ENCODE results near the gene TNFAIP2. TPM values are rescaled to one million over a fixed set of nuclear protein-coding genes. Genes with fewer than 3 reads are reported as not detected.
"Not testable (repeated sequence)": the region's sequence is repeated elsewhere in the genome, so short reads cannot be mapped to it uniquely, and the experiment has no call there.

TNFAIP2 gene
- total RNA-seq, 1 experiment from 2014 or later, result 366 TPM

- H4K20me1 ChIP-seq (ENCODE audit: insufficient read depth), result no peaks in the 10 kb centered on the region
- H3K9me2 ChIP-seq (ENCODE audit: insufficient read depth), result no peaks in the 10 kb centered on the region
- no peaks in the 10 kb centered on the region for H3K27me3 ChIP-seq (ENCODE audit: insufficient read depth, low read depth)
- peak overlapping the region; percentile 88 for H3K4me2 ChIP-seq
- H3K36me3 ChIP-seq (ENCODE audit: low read depth), result no peaks in the 10 kb centered on the region
- DNase-seq, result peak in 1 of 2 experiments; percentile 44
- H3K9me3 ChIP-seq (ENCODE audit: insufficient read depth, low read depth), result no peaks in the 10 kb centered on the region
- H3K4me3 ChIP-seq, result no peak overlapping the region
- peak overlapping the region; percentile 90 for H3K27ac ChIP-seq
- H3K4me1 ChIP-seq (replicated peaks; ENCODE audit: insufficient read depth), result peaks cover 85% of the 10 kb centered on the region
- H3K79me2 ChIP-seq (ENCODE audit: low read depth), result no peaks in the 10 kb centered on the region
- ChIA-PET POLR2A (ENCODE audit: unreplicated experiment) (no interaction called here), CTCF (no interaction called here)
- TF ChIP-seq CTCF (conservative IDR thresholded peaks at IDR 0.05) (no peak), EZH2 (IDR thresholded peaks at IDR 0.05; ENCODE audit: low read depth) (no peak)
- intact Hi-C loops (cut with micrococcal nuclease; ENCODE audit: unreplicated experiment), result loop anchor here (1.0 kb wide), 1 partner anchor 222 kb away; the partner anchor contains the start of gene EIF5
- no peak overlapping the region for H2AFZ ChIP-seq
- no TSS peak for BruUV-seq (replicated peaks)
- peaks cover 68% of the 10 kb centered on the region for H3F3A ChIP-seq (ENCODE audit: insufficient read depth, low read depth)
Observed at GRCh38 chr14:103112400-103113243, 10.6 kb upstream of the TNFAIP2 start.

DNA sequence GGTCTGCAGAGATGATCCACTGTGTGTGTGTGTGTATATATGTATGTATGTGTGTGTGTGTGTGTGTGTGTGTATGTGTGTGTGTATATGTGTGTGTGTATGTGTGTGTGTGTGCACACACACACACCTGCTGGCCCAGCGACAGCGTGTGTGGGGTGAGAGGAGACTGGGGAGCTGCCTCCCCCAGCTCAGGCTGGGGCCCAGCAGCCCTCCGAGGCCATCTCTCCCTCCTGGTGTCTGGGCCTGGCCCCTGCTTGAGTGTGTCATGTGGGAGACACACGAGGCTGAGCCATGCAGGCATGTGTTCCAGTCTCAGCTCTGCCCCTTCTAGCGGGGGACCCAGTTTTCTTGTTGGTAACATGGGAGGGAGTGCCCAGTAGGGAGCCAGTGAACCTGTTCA lies 10.0 kb upstream of the TNFAIP2 start:
- no TSS peak for BruUV-seq (replicated peaks)
- Histone ChIP-seq H3K4me1 (replicated peaks; ENCODE audit: insufficient read depth) (peaks cover 82% of the 10 kb centered on the region), H3K79me2 (ENCODE audit: low read depth) (no peaks in the 10 kb centered on the region), H3K27ac (no peak overlapping the region), H3K36me3 (ENCODE audit: low read depth) (no peaks in the 10 kb centered on the region), H3K9me2 (ENCODE audit: insufficient read depth) (no peaks in the 10 kb centered on the region), H4K20me1 (ENCODE audit: insufficient read depth) (no peaks in the 10 kb centered on the region), H2AFZ (no peak overlapping the region), H3K4me2 (no peak overlapping the region), H3K9me3 (ENCODE audit: insufficient read depth, low read depth) (no peaks in the 10 kb centered on the region), H3K4me3 (no peak overlapping the region), H3F3A (ENCODE audit: insufficient read depth, low read depth) (peaks cover 66% of the 10 kb centered on the region), H3K27me3 (ENCODE audit: insufficient read depth, low read depth) (no peaks in the 10 kb centered on the region)
- TF ChIP-seq EZH2 (IDR thresholded peaks at IDR 0.05; ENCODE audit: low read depth), result no peak
- no peak for TF ChIP-seq CTCF (conservative IDR thresholded peaks at IDR 0.05)
- POLR2A ChIA-PET (ENCODE audit: unreplicated experiment), result no interaction called here
- intact Hi-C loops (cut with micrococcal nuclease; ENCODE audit: unreplicated experiment), result no loop called here
- DNase-seq, result no peak
- CTCF ChIA-PET, result interaction anchor here (0.7 kb wide), 1 partner anchor 463 kb away, joined by 3 read pairs; no protein-coding TSS in a partner anchor

DNA sequence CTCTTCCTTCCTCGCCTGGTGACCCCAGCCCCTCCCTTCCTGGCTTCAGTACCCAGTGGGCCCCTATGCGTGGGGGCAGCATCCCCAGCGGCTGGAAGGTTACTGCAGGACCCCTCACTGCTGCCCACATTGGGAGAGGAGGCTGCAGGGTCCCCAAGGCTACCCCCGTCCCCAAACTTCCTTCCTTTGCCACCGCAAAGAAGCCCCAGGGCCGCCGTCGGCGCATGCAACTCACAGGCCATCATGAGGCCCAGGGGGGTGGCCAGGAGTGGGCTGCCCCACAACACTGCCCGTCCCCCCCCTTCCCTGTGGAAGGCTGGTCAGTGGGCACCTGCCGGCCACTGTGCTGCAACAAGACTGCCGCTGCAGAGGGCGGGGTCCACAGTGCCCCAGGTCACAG lies 9.5 kb upstream of the TNFAIP2 start:
- Histone ChIP-seq H3F3A (ENCODE audit: insufficient read depth, low read depth) (peaks cover 61% of the 10 kb centered on the region), H3K4me1 (replicated peaks; ENCODE audit: insufficient read depth) (peaks cover 78% of the 10 kb centered on the region), H3K4me2 (no peak overlapping the region), H3K9me2 (ENCODE audit: insufficient read depth) (no peaks in the 10 kb centered on the region), H3K79me2 (ENCODE audit: low read depth) (no peaks in the 10 kb centered on the region), H2AFZ (no peak overlapping the region), H4K20me1 (ENCODE audit: insufficient read depth) (no peaks in the 10 kb centered on the region), H3K36me3 (ENCODE audit: low read depth) (no peaks in the 10 kb centered on the region), H3K27me3 (ENCODE audit: insufficient read depth, low read depth) (no peaks in the 10 kb centered on the region), H3K9me3 (ENCODE audit: insufficient read depth, low read depth) (no peaks in the 10 kb centered on the region), H3K4me3 (no peak overlapping the region), H3K27ac (no peak overlapping the region)
- TF ChIP-seq EZH2 (IDR thresholded peaks at IDR 0.05; ENCODE audit: low read depth) (no peak), CTCF (conservative IDR thresholded peaks at IDR 0.05) (no peak)
- ChIA-PET CTCF (interaction anchor here (0.7 kb wide), 1 partner anchor 463 kb away, joined by 3 read pairs; no protein-coding TSS in a partner anchor), POLR2A (ENCODE audit: unreplicated experiment) (no interaction called here)
- no peak for DNase-seq
- intact Hi-C loops (cut with micrococcal nuclease; ENCODE audit: unreplicated experiment), result no loop called here
- BruUV-seq (replicated peaks), result no TSS peak

GRCh38 chr14:103115086-103115679 lies 8.1 kb upstream of the TNFAIP2 start:
- H3K27me3 ChIP-seq (ENCODE audit: insufficient read depth, low read depth); intact Hi-C loops (cut with micrococcal nuclease; ENCODE audit: unreplicated experiment); H4K20me1 ChIP-seq (ENCODE audit: insufficient read depth); H3K79me2 ChIP-seq (ENCODE audit: low read depth); H3K36me3 ChIP-seq (ENCODE audit: low read depth); H3K4me3 ChIP-seq; H2AFZ ChIP-seq; H3K9me2 ChIP-seq (ENCODE audit: insufficient read depth); H3K27ac ChIP-seq; POLR2A ChIA-PET (ENCODE audit: unreplicated experiment); BruUV-seq (replicated peaks); H3K9me3 ChIP-seq (ENCODE audit: insufficient read depth, low read depth): not testable (repeated sequence)
- CTCF ChIA-PET, result interaction anchor here (0.7 kb wide), 1 partner anchor 71 kb away, joined by 4 read pairs; no protein-coding TSS in a partner anchor
- H3K4me2 ChIP-seq, result peak overlapping the region; percentile 22; the same call in 1 of the 2 replicates
- DNase-seq, result peak in 1 of 2 experiments; percentile 40
- peaks cover 70% of the 10 kb centered on the region for H3K4me1 ChIP-seq (replicated peaks; ENCODE audit: insufficient read depth)
- H3F3A ChIP-seq (ENCODE audit: insufficient read depth, low read depth), result peaks cover 63% of the 10 kb centered on the region

All from PC-9 (cell line).